Stomach (tissue), 9 donors: ENCODE measurements around the gene FLII. TPM values are rescaled to one million over a fixed set of nuclear protein-coding genes. Genes with fewer than 3 reads are reported as not detected.

Source experiments
- DNase-seq, 2 donors: peaks; one replicate each; pipeline versions ENCODE4 v3.0.0 to v3.0.0-alpha.2; 2013 to 2019
- H3K27ac ChIP-seq, 5 donors: fragments of 200-600 bp in 4 of 5; sonication (generic) in 4 of 5; one replicate each; pipeline ENCODE4 v1.5.1; 2013 to 2019; ENCODE audit warnings: mild to moderate bottlenecking in 1 of 5, moderate library complexity in 1 of 5
- H3K27me3 ChIP-seq, 3 donors: fragments of 200-600 bp; sonication (generic); one replicate each; pipeline ENCODE4 v1.5.1; 2017 to 2019; ENCODE audit warnings: mixed run types in 1 of 3
- H3K36me3 ChIP-seq, 4 donors: fragments of 200-600 bp; sonication (generic); 1 replicate in 3 of 4; 2 replicates in 1 of 4; pipeline ENCODE4 v1.5.1; 2016 to 2019
- H3K4me1 ChIP-seq, 4 donors: fragments of 200-600 bp; sonication (generic); one replicate each; pipeline ENCODE4 v1.5.1; 2016 to 2019
- H3K4me3 ChIP-seq, 4 donors: fragments of 200-600 bp; sonication (generic) in 3 of 4; one replicate each; pipeline ENCODE4 v1.5.1; 2016 to 2019; ENCODE audit warnings: mild to moderate bottlenecking in 1 of 4
- H3K9me3 ChIP-seq, 4 donors: fragments of 200-600 bp; sonication (generic); one replicate each; pipeline ENCODE4 v1.5.1; 2016 to 2019
- EP300 ChIP-seq: sonication (generic); formaldehyde crosslinking; IDR thresholded peaks from one replicate; pipeline ENCODE4 v1.6.1; 2017; ENCODE audit warnings: antibody characterized with exemption
- POLR2A ChIP-seq, 4 donors: fragments of 450-650 bp; IDR thresholded peaks; one replicate each; pipeline ENCODE4 v1.6.1; 2016; ENCODE audit warnings: antibody characterized with exemption in 4 of 4, control low read depth in 2 of 4, mild to moderate bottlenecking in 1 of 4, moderate library complexity in 1 of 4
- POLR2AphosphoS5 ChIP-seq, 3 donors: sonication (generic); formaldehyde crosslinking; IDR thresholded peaks; one replicate each; pipeline ENCODE4 v1.6.1; 2016; ENCODE audit warnings: antibody characterized with exemption in 3 of 3
- WGBS, 5 donors: extraction: QIAGEN DNeasy Blood & Tissue Kit in 3 of 5; methylation state at CpG; one replicate each; pipeline versions ENCODE4 v1.1.5 to v1.1.7; 2013 to 2018; 5-methylcytosine and 5-hydroxymethylcytosine counted together
- intact Hi-C: fragments of 100-400 bp; cut with DNase I; formaldehyde crosslinking; loops from one replicate; pipeline ENCODE4 v1.15.1; 2023; ENCODE audit warnings: low total_unique reads
- polyA plus RNA-seq, 3 donors: library from polyadenylated mRNA; stranded (reverse); fragments of 200-250 nt; gene quantifications; one replicate each; pipeline ENCODE4 v1.2.3, GENCODE V29; 2013
- total RNA-seq, 5 donors: library from RNA; depleted of rRNA; stranded (reverse); fragments of >200 nt; gene quantifications; one replicate each; pipeline versions ENCODE4 v1.1.0 to v1.2.3, GENCODE V29; 2014 to 2016
- TF ChIP-seq, protein P1 (sequence below), 7 experiments: fragments of 450-650 bp in 4 of 7; fragments of 200-600 bp in 3 of 7; sonication (generic) in 3 of 7; IDR thresholded peaks; one replicate each; pipeline ENCODE4 v1.5.1; 2016 to 2019; ENCODE audit warnings: antibody characterized with exemption in 7 of 7, control low read depth in 2 of 7, mild to moderate bottlenecking in 1 of 7
- donor health status: healthy with polysubstance abuse.
- donor health status: Bipolar disorder and iron deficiency.
- donor health status: healthy.

Gene FLII
- total and polyA plus RNA-seq, 8 donors: 107 to 677 (median 323) TPM

DNA sequence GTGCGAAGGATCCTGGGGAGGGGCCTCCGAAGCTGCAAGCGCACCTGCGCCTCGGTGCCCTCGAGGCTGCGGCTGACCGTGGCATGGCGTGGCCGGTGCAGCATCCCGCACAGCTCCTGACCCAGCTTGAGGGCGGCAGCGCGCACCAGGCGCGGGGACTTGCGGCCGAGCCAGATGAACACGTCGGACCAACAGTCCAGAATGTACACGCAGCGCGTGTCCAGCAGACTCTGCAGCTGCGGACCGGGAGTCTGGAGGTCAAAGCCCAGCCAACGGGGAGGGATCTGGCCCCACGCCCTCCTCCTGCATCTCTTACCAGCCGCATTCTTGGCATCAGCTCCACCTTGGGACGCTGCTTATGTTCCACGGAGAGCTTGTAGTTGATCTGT lies 10.9 kb downstream of the FLII start:
- Histone ChIP-seq H3K36me3 (peaks cover 59 to 99% (median 97%) of the 10 kb centered on the region in 4 donors), H3K4me1 (peaks cover 23 to 38% (median 32%) of the 10 kb centered on the region in 4 donors), H3K4me3 (peak overlapping the region in 1 of 4 donors; percentile 39), H3K9me3 (no peaks in the 10 kb centered on the region), H3K27ac (peak overlapping the region; percentile 59 to 89 (median 81)), H3K27me3 (no peaks in the 10 kb centered on the region)
- peak; percentile 41 to 62 for DNase-seq
- no peak for TF ChIP-seq POLR2AphosphoS5 (IDR thresholded peaks at IDR 0.05)
- no peak for TF ChIP-seq POLR2A (IDR thresholded peaks at IDR 0.05)
- TF ChIP-seq, protein P1, sequence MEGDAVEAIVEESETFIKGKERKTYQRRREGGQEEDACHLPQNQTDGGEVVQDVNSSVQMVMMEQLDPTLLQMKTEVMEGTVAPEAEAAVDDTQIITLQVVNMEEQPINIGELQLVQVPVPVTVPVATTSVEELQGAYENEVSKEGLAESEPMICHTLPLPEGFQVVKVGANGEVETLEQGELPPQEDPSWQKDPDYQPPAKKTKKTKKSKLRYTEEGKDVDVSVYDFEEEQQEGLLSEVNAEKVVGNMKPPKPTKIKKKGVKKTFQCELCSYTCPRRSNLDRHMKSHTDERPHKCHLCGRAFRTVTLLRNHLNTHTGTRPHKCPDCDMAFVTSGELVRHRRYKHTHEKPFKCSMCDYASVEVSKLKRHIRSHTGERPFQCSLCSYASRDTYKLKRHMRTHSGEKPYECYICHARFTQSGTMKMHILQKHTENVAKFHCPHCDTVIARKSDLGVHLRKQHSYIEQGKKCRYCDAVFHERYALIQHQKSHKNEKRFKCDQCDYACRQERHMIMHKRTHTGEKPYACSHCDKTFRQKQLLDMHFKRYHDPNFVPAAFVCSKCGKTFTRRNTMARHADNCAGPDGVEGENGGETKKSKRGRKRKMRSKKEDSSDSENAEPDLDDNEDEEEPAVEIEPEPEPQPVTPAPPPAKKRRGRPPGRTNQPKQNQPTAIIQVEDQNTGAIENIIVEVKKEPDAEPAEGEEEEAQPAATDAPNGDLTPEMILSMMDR (IDR thresholded peaks at IDR 0.05): no peak
- no peak for TF ChIP-seq EP300
- intact Hi-C loops: no loop called here
- 18 to 70% (median 55%) methylated on average over 3 to 30 of the region's 30 CpGs for WGBS, 5 donors

DNA sequence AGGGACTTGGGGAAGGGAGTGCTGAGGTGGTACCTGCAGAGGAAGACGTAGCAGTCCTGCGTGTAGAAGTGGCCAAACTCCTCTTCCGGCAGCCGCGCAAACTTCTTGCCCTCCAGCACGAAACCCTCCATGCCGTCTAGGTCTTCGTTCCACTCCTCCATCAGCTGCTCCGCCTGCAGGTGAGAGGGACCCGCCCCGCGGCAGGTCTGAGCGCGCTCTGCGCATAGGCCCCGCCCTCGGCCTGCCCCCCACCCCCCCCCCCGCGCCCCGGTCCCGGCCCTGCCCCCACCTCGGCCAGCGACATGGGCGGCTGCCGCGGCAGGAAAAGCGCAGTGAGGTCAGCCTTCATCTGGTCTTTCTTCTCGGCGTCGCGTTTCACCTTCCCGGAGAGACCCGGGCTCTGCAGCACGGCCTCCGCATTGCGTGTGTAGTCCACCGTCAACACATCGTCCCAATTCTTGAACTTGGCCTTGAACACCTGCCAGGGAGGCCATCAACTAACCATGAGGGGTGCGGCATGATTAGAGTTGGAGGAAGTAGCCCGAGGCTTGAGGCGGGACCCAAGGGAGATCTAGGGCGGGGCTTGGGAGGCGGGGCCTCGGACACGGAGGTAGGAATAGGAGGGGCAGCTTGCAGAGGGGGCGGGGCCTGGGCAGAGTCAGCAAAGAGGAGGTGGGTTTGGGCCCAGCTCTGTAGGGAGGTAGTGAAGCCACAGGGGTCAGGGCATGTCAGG lies 11.5 kb downstream of the FLII start:
- Histone ChIP-seq H3K4me3 (peak overlapping the region; percentile 11 to 39 (median 18)), H3K36me3 (peaks cover 53 to 99% (median 97%) of the 10 kb centered on the region in 4 donors), H3K27ac (peak overlapping the region; percentile 59 to 89 (median 81)), H3K9me3 (no peaks in the 10 kb centered on the region), H3K27me3 (no peaks in the 10 kb centered on the region), H3K4me1 (peaks cover 23 to 38% (median 32%) of the 10 kb centered on the region in 4 donors)
- peak; percentile 94 to 95 for DNase-seq
- TF ChIP-seq POLR2AphosphoS5 (IDR thresholded peaks at IDR 0.05) (peak in 1 of 3 donors; percentile 59), EP300 (no peak)
- 15 to 48% (median 28%) methylated on average over 32 to 46 of the region's 46 CpGs for WGBS, 5 donors
- intact Hi-C loops: no loop called here

DNA sequence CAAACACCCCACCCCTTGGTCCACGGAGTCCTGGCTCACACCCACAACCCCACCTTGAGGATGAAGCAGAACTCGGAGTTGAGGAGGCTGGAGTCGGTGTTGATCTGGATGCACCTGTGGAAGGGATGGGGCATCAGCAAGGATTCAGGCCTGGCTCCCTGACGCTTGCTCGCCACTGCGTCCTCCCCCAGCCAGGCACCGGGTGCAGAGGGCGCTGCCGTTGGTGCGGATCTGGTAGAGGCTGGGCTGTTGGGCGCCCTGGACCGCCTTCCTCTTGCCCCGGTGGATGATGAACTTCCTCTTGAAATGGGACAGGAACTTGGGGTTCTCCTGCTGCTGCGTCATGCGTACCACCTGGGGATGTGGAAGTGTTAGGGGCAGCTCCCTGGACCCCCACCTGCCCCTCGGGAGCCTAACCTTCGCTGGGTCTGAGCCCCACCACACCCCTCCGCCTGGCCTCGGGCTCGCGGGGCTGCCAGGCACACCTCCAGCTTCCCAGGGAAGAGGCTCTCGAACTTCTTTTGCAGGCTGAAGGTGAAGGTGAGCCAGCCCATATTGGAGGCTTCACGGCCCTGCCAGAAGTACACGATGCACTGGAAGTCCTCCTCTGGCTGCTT lies 12.3 kb downstream of the FLII start:
- Histone ChIP-seq H3K9me3 (no peaks in the 10 kb centered on the region), H3K4me3 (peak overlapping the region in 3 of 4 donors; percentile 11 to 39 (median 22)), H3K27me3 (no peaks in the 10 kb centered on the region), H3K27ac (peak overlapping the region in 3 of 5 donors; percentile 29 to 82 (median 81)), H3K36me3 (peaks cover 45 to 99% (median 96%) of the 10 kb centered on the region in 4 donors), H3K4me1 (peaks cover 23 to 38% (median 32%) of the 10 kb centered on the region in 4 donors)
- no peak for DNase-seq
- intact Hi-C loops: no loop called here
- WGBS, 5 donors: 85 to 91% (median 89%) methylated on average over 13 to 24 of the region's 24 CpGs
- TF ChIP-seq POLR2A (IDR thresholded peaks at IDR 0.05) (no peak), POLR2AphosphoS5 (IDR thresholded peaks at IDR 0.05) (no peak), EP300 (no peak)
- TF ChIP-seq, protein P1 (IDR thresholded peaks at IDR 0.05): no peak

DNA sequence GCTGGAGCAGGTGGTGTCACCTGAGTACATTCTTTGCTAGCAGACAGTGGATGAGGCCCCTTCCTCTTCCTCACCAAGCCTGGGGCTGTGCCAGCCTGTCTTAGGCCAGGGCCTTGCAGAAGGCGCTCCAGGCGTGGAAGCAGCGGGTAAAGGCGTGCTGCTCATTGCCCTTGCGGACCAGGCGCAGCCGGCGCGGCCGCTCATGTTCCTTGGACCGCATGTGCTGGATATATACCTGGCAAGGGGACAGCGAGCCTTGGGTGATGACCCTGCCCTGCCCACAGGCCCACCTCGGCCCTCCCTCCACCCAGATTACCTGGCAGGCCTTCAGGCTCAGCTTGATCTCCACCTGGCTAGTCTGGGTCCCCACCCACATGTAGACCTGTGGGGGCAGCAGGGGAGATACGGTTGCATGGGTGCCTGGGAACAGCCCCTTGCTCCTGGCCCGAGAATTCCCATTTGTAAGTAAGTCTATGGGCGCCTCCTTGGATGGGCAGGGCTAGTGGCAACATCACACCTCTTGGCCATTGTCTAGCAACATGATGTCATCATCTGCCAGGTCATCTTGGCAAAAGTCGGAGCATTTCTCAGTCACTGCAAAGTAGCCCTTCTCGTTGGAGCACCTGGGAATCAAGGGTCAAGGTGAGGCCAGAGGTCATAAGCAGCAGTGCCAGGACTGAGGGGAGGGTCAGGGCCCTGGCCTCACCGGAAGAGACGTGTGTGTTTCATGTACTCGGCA lies 13.3 kb downstream of the FLII start:
- no peaks in the 10 kb centered on the region for H3K27me3 ChIP-seq
- intact Hi-C loops: no loop called here
- no peak overlapping the region for H3K27ac ChIP-seq
- no peak for TF ChIP-seq EP300
- no peak for TF ChIP-seq POLR2AphosphoS5 (IDR thresholded peaks at IDR 0.05)
- no peak for TF ChIP-seq POLR2A (IDR thresholded peaks at IDR 0.05)
- TF ChIP-seq, protein P1 (IDR thresholded peaks at IDR 0.05): no peak
- H3K4me3 ChIP-seq: no peak overlapping the region
- H3K4me1 ChIP-seq: peaks cover 23 to 31% (median 29%) of the 10 kb centered on the region in 4 donors
- H3K36me3 ChIP-seq: peaks cover 36 to 99% (median 96%) of the 10 kb centered on the region in 4 donors
- no peak for DNase-seq
- WGBS, 5 donors: 83 to 92% (median 87%) methylated on average over 10 to 21 of the region's 21 CpGs
- no peaks in the 10 kb centered on the region for H3K9me3 ChIP-seq
